ENCODE results near the gene NEK10. TPM values are rescaled to one million over a fixed set of nuclear protein-coding genes. Genes with fewer than 3 reads are reported as not detected.

Gene NEK10
- total and polyA plus RNA-seq, 2 donors (not counting 3 experiments of a cell fraction or from before 2014, with no cell fraction given) = 0.32 to 5.0 TPM

- no peaks in the 10 kb centered on the region for H3K36me3 ChIP-seq (ENCODE audit: control insufficient read depth in 2 of 2, extremely low read depth in 1 of 2, insufficient read depth in 2 of 2, low read length in 2 of 2)
- H4K20me1 ChIP-seq (replicated peaks; ENCODE audit: control insufficient read depth, extremely low read depth, insufficient read depth, low read length) = no peaks in the 10 kb centered on the region
- POLR2A ChIA-PET = no interaction called here
- no peaks in the 10 kb centered on the region for H3K79me2 ChIP-seq (ENCODE audit: control insufficient read depth, insufficient read depth, low read length)
- no peak overlapping the region for H3K4me3 ChIP-seq (replicated peaks in 1 of 3; ENCODE audit: insufficient read depth in 1 of 3, low read depth in 1 of 3, low read length in 3 of 3)
- dilution Hi-C loops (cut with MboI; ENCODE audit: extremely low pct_ligation_motif_present, low sequenced_read_pairs) (no loop called here), intact Hi-C loops (cut with micrococcal nuclease) (no loop called here)
- no peak overlapping the region for H2AFZ ChIP-seq (ENCODE audit: low read depth, low read length)
- H3K4me1 ChIP-seq (ENCODE audit: control insufficient read depth, extremely low read depth, insufficient read depth, low read length) = no peaks in the 10 kb centered on the region
- no peak for TF ChIP-seq EZH2 (IDR thresholded peaks at IDR 0.05; ENCODE audit: borderline replicate concordance, low read depth, low read length, severe bottlenecking)
- no peak for TF ChIP-seq MYC (IDR thresholded peaks at IDR 0.05; ENCODE audit: low read depth, low read length)
- no peak for TF ChIP-seq GATA2 (IDR thresholded peaks at IDR 0.05; ENCODE audit: insufficient read depth, insufficient read length, low read depth, low read length)
- TF ChIP-seq CTCF (IDR thresholded peaks at IDR 0.05; ENCODE audit: extremely low read depth in 1 of 2, insufficient read depth in 1 of 2, low read depth in 1 of 2, low read length in 2 of 2) = no peak
- no peak for TF ChIP-seq POLR2A (IDR thresholded peaks at IDR 0.05; ENCODE audit: low read depth, low read length)
- no peak for TF ChIP-seq JUN (IDR thresholded peaks at IDR 0.05; ENCODE audit: borderline replicate concordance, insufficient read depth, insufficient read length, low read depth)
- TF ChIP-seq MAX (IDR thresholded peaks at IDR 0.05; ENCODE audit: insufficient read depth, insufficient read length) = no peak
- TF ChIP-seq POLR2AphosphoS5 (IDR thresholded peaks at IDR 0.05; ENCODE audit: insufficient read depth, low read depth, low read length) = no peak
- TF ChIP-seq FOS (IDR thresholded peaks at IDR 0.05; ENCODE audit: borderline replicate concordance, insufficient read depth, low read length) = no peak
- H3K9me1 ChIP-seq (replicated peaks; ENCODE audit: control insufficient read depth, extremely low read depth, insufficient read depth, low read length) = no peaks in the 10 kb centered on the region
- CTCF ChIA-PET = interaction anchor here (0.9 kb wide), 1 partner anchor 9 kb away, joined by 3 read pairs; no protein-coding TSS in a partner anchor
- H3K9ac ChIP-seq (replicated peaks; ENCODE audit: extremely low read depth, insufficient read depth, low read length) = no peak overlapping the region
- H3K9me3 ChIP-seq (replicated peaks; ENCODE audit: control insufficient read depth, insufficient read depth, low read length) = no peaks in the 10 kb centered on the region
- FAIRE-seq (no peak), DNase-seq (ENCODE audit: low read depth, low spot score) (no peak)
- H3K27me3 ChIP-seq (ENCODE audit: control insufficient read depth in 2 of 2, insufficient read depth in 2 of 2, low read length in 2 of 2) = no peaks in the 10 kb centered on the region
- no TSS peak for BruUV-seq (replicated peaks)
- H3K27ac ChIP-seq (ENCODE audit: insufficient read depth, low read depth, low read length) = no peak overlapping the region
- H3K4me2 ChIP-seq (ENCODE audit: insufficient read depth, low read length) = no peak overlapping the region
These were observed 272.0 kb downstream of the NEK10 start for GRCh38 chr3:27097182-27097581.
